SK-N-SH (cell line): ENCODE measurements around the gene ACIN1. TPM values are rescaled to one million over a fixed set of nuclear protein-coding genes. Genes with fewer than 3 reads are reported as not detected.
"Not testable (repeated sequence)": the region's sequence is repeated elsewhere in the genome, so short reads cannot be mapped to it uniquely, and the experiment has no call there.

ENCODE experiments used
- CTCF ChIA-PET: fragments of 300-600, 350-600 bp; formaldehyde crosslinking; extraction: SDS; loops from one replicate; lab custom pipeline; 2021; lab: Yijun Ruan, JAX
- POLR2A ChIA-PET: fragments of 350-600 bp; sonication (Branson Sonifier 250); formaldehyde crosslinking; extraction: SDS; loops from one replicate; lab custom pipeline; 2020; ENCODE audit warnings: antibody characterized with exemption, inconsistent platforms; lab: Yijun Ruan, JAX
- DNase-seq: peaks from one replicate; pipeline ENCODE4 v3.0.0; 2012
- H2AFZ ChIP-seq: fragments of 200-600 bp; sonication (generic); 2 replicates; pipeline ENCODE4 v1.8.1; 2016; ENCODE audit warnings: antibody characterized with exemption, mild to moderate bottlenecking, low read depth
- H3F3A ChIP-seq: fragments of 200-600 bp; sonication (generic); replicated peaks from 2 replicates; pipeline ENCODE3; 2016; ENCODE audit warnings: antibody characterized with exemption, mild to moderate bottlenecking; ENCODE audit not compliant: insufficient read depth
- H3K27ac ChIP-seq, 2 experiments: fragments of 200-500 bp in 1 of 2; fragments of 200-600 bp in 1 of 2; sonication (Bioruptor generic) in 1 of 2; sonication (generic), shearing (Covaris generic) in 1 of 2; 2 replicates each; pipeline versions ENCODE4 v1.5.1 to v1.6.1; 2014 to 2016; ENCODE audit warnings: low read depth in 2 of 2, inconsistent platforms in 1 of 2, low read length in 1 of 2, mild to moderate bottlenecking in 1 of 2, mixed read lengths in 1 of 2
- H3K27me3 ChIP-seq: fragments of 200-600 bp; sonication (generic), shearing (Covaris generic); 2 replicates; pipeline ENCODE4 v1.6.1; 2016; ENCODE audit warnings: mixed run types; ENCODE audit not compliant: insufficient read depth
- H3K36me3 ChIP-seq, 2 experiments: fragments of 200-500 bp in 1 of 2; fragments of 200-600 bp in 1 of 2; sonication (Bioruptor generic) in 1 of 2; sonication (generic) in 1 of 2; replicated peaks in 1 of 2; 2 replicates each; pipeline versions ENCODE3 to v1.5.1; 2014 to 2016; ENCODE audit warnings: low read length in 1 of 2, mild to moderate bottlenecking in 1 of 2; ENCODE audit not compliant: insufficient read depth in 2 of 2, control insufficient read depth in 1 of 2
- H3K4me1 ChIP-seq, 2 experiments: fragments of 200-500 bp in 1 of 2; fragments of 200-600 bp in 1 of 2; sonication (Bioruptor generic) in 1 of 2; sonication (generic), shearing (Covaris generic) in 1 of 2; 2 replicates each; pipeline versions ENCODE4 v1.5.1 to v1.6.1; 2014 to 2016; ENCODE audit warnings: low read depth in 1 of 2, low read length in 1 of 2, mixed run types in 1 of 2; ENCODE audit not compliant: insufficient read depth in 2 of 2, control insufficient read depth in 1 of 2
- H3K4me2 ChIP-seq: fragments of 200-600 bp; sonication (generic), shearing (Covaris generic); 2 replicates; pipeline ENCODE4 v1.6.1; 2017; ENCODE audit warnings: mixed run types
- H3K4me3 ChIP-seq, 2 experiments: fragments of 200-500 bp in 1 of 2; fragments of 200-600 bp in 1 of 2; sonication (Bioruptor generic) in 1 of 2; sonication (generic), shearing (Covaris generic) in 1 of 2; 2 replicates each; pipeline versions ENCODE4 v1.5.1 to v1.8.1; 2014 to 2016; ENCODE audit warnings: low read depth in 2 of 2, inconsistent platforms in 1 of 2, low read length in 1 of 2, mild to moderate bottlenecking in 1 of 2, mixed read lengths in 1 of 2, moderate library complexity in 1 of 2
- H3K79me2 ChIP-seq: fragments of 200-600 bp; sonication (generic); 2 replicates; pipeline ENCODE4 v1.8.1; 2017; ENCODE audit warnings: mild to moderate bottlenecking; ENCODE audit not compliant: insufficient read depth
- H3K9ac ChIP-seq: fragments of 200-600 bp; sonication (generic); 2 replicates; pipeline ENCODE4 v1.6.1; 2017; ENCODE audit warnings: mixed run types
- H3K9me2 ChIP-seq: fragments of 200-600 bp; sonication (generic); 2 replicates; pipeline ENCODE4 v1.6.1; 2017; ENCODE audit warnings: mixed run types
- H3K9me3 ChIP-seq: fragments of 200-600 bp; sonication (generic); 2 replicates; pipeline ENCODE4 v1.6.1; 2017; ENCODE audit warnings: mixed run types, mild to moderate bottlenecking, moderate library complexity
- H4K20me1 ChIP-seq: fragments of 200-600 bp; sonication (generic); 2 replicates; pipeline ENCODE4 v1.6.1; 2017; ENCODE audit warnings: mild to moderate bottlenecking, mixed run types; ENCODE audit not compliant: insufficient read depth
- ELF1 ChIP-seq: IDR thresholded peaks from 2 replicates; pipeline ENCODE4 v1.4.0; 2012
- EZH2phosphoT487 ChIP-seq: fragments of 200-600 bp; sonication (generic); IDR thresholded peaks from 2 replicates; pipeline ENCODE4 v1.6.1; 2017; ENCODE audit warnings: low read depth, mixed run types, mild to moderate bottlenecking, antibody characterized with exemption, moderate library complexity, borderline replicate concordance
- FOXJ3 ChIP-seq: sonication (generic); formaldehyde crosslinking; IDR thresholded peaks from 2 replicates; pipeline ENCODE4 v1.5.1; 2020; ENCODE audit warnings: mild to moderate bottlenecking, missing genetic modification reagents
- GATA2 ChIP-seq: sonication (generic); formaldehyde crosslinking; IDR thresholded peaks from 2 replicates; pipeline ENCODE4 v1.5.0; 2020; ENCODE audit warnings: mild to moderate bottlenecking, missing genetic modification reagents
- IRF3 ChIP-seq: fragments of 150-350 bp; IDR thresholded peaks from 2 replicates; pipeline ENCODE4 v1.6.1; 2016; ENCODE audit warnings: mild to moderate bottlenecking, low read depth, low read length
- JUND ChIP-seq: IDR thresholded peaks from 2 replicates; pipeline ENCODE4 v1.4.0; 2012
- NRF1 ChIP-seq: IDR thresholded peaks from 2 replicates; pipeline ENCODE4 v1.6.1; 2012; ENCODE audit warnings: low read depth, mild to moderate bottlenecking, low read length
- PBX3 ChIP-seq: IDR thresholded peaks from 2 replicates; pipeline ENCODE4; 2012
- POLR2AphosphoS5 ChIP-seq: IDR thresholded peaks from 2 replicates; pipeline ENCODE4 v1.6.1; 2012; ENCODE audit warnings: low read depth, low read length
- RCOR1 ChIP-seq: fragments of 150-350 bp; IDR thresholded peaks from 2 replicates; pipeline ENCODE4 v1.6.1; 2017; ENCODE audit warnings: antibody characterized with exemption, low read length
- RFX5 ChIP-seq: IDR thresholded peaks from 2 replicates; pipeline ENCODE4 v1.6.1; 2012; ENCODE audit warnings: mild to moderate bottlenecking, improper control_type of control experiment, low read length
- SIN3A ChIP-seq: IDR thresholded peaks from 2 replicates; pipeline ENCODE4 v1.6.1; 2012; ENCODE audit warnings: low read depth, mild to moderate bottlenecking, low read length, moderate library complexity, borderline replicate concordance
- SMC3 ChIP-seq: IDR thresholded peaks from 2 replicates; pipeline ENCODE4 v1.6.1; 2012; ENCODE audit warnings: low read depth, low read length, improper control_type of control experiment
- TAF1 ChIP-seq: IDR thresholded peaks from 2 replicates; pipeline ENCODE4 v1.6.1; 2012; ENCODE audit warnings: low read depth, mild to moderate bottlenecking, low read length, moderate library complexity, borderline replicate concordance
- TEAD4 ChIP-seq: IDR thresholded peaks from 2 replicates; pipeline ENCODE4 v1.4.0; 2012; ENCODE audit warnings: mild to moderate bottlenecking, borderline replicate concordance; ENCODE audit not compliant: insufficient read depth
- USF1 ChIP-seq: IDR thresholded peaks from 2 replicates; pipeline ENCODE4 v1.4.0; 2012; ENCODE audit warnings: low read depth, borderline replicate concordance
- YY1 ChIP-seq: IDR thresholded peaks from 2 replicates; pipeline ENCODE4 v1.4.0; 2012; ENCODE audit warnings: low read depth, mild to moderate bottlenecking
- ZBTB33 ChIP-seq: IDR thresholded peaks from 2 replicates; pipeline ENCODE4 v1.4.0; 2012; ENCODE audit warnings: low read depth, borderline replicate concordance
- WGBS: methylation state at CpG from one replicate; pipeline ENCODE4 v1.1.6; 2017; ENCODE audit warnings: low lambda C conversion rate; 5-methylcytosine and 5-hydroxymethylcytosine counted together
- polyA plus RNA-seq, 3 experiments: library from polyadenylated mRNA; depleted of rRNA; stranded (reverse); fragments of >200 nt; gene quantifications; 2 replicates each; pipeline ENCODE4 v1.2.3, GENCODE V29; 2012
- TF ChIP-seq, protein P1 (sequence below): IDR thresholded peaks from 2 replicates; pipeline ENCODE4 v1.4.0; 2012; ENCODE audit warnings: low read depth

The ACIN1 gene
- polyA plus RNA-seq, 1 of the 3 experiments (the other 2 are of a cell fraction), result 159 TPM

- no peak for DNase-seq
- H3K4me1 ChIP-seq, result peaks cover 3 to 11% of the 10 kb centered on the region in 2 experiments; a peak in 2 of 4 replicates
- no peak overlapping the region for H3K4me3 ChIP-seq
- no peaks in the 10 kb centered on the region for H3K9me2 ChIP-seq
- ChIA-PET CTCF (interaction anchor here (0.6 to 3.6 kb wide), 10 partner anchors 8 to 60 kb away, joined by 3 to 18 read pairs (median 6); partner anchors contain the start of gene CDH24), POLR2A (interaction anchor here (0.7 to 1.7 kb wide), 3 partner anchors 10 to 18 kb away, joined by 3 to 6 read pairs (median 6); partner anchors contain the start of gene PSMB5)
- H3K79me2 ChIP-seq, result no peaks in the 10 kb centered on the region
- H3K9me3 ChIP-seq, result no peaks in the 10 kb centered on the region
- H3K27ac ChIP-seq, result no peak overlapping the region
- no peak overlapping the region for H3K9ac ChIP-seq
- H4K20me1 ChIP-seq, result no peaks in the 10 kb centered on the region
- H3K36me3 ChIP-seq, result no peaks in the 10 kb centered on the region
- H3F3A ChIP-seq, result peaks cover 3% of the 10 kb centered on the region
- no peak for TF ChIP-seq TAF1
- no peak for TF ChIP-seq ELF1
- TF ChIP-seq POLR2AphosphoS5, result no peak
- H2AFZ ChIP-seq, result no peak overlapping the region
- no peaks in the 10 kb centered on the region for H3K27me3 ChIP-seq
- WGBS, result 80% methylated on average over 5 of the region's 5 CpGs
- no peak overlapping the region for H3K4me2 ChIP-seq
Measured at GRCh38 chr14:23017091-23017490, 77.8 kb downstream of the ACIN1 start.

DNA sequence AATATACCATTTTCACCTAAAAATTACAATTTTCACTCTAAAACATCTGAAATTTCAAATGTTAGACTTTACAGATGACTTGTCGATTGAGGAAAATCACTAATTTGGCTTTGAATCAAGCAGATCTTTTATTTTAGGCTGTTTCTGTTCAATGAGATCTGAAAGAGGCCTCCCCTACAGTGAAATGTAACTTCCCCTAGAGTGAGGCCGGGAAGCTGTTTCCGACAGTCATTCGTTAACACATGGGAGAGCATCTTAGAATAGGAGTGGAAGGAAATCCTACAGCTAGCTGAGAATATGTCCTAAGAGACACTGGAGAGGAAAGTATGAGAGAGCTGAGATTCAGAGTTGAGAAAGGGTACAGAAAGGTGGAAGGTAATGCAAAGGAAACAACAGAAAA is 79.3 kb downstream of the ACIN1 start:
- POLR2A ChIA-PET, result interaction anchor here (1.7 kb wide), 1 partner anchor 9 kb away, joined by 6 read pairs; no protein-coding TSS in a partner anchor
- Histone ChIP-seq H3K4me3 (no peak overlapping the region), H3K4me1 (peaks cover 0 to 11% of the 10 kb centered on the region in 2 experiments; a peak in 1 of 4 replicates), H3K27ac (no peak overlapping the region), H3K9ac (no peak overlapping the region), H3K79me2 (no peaks in the 10 kb centered on the region), H3K9me3 (no peaks in the 10 kb centered on the region), H3F3A (peaks cover 11% of the 10 kb centered on the region), H3K9me2 (no peaks in the 10 kb centered on the region), H3K27me3 (no peaks in the 10 kb centered on the region), H4K20me1 (no peaks in the 10 kb centered on the region), H3K36me3 (no peaks in the 10 kb centered on the region), H3K4me2 (no peak overlapping the region), H2AFZ (no peak overlapping the region)
- CTCF ChIA-PET, result interaction anchor here (0.8 to 3.6 kb wide), 11 partner anchors 9 to 53 kb away, joined by 3 to 18 read pairs (median 4); partner anchors contain the start of genes AJUBA and CDH24
- 96% methylated on average over 4 of the region's 4 CpGs for WGBS
- DNase-seq, result no peak
- TF ChIP-seq SIN3A (no peak), SMC3 (no peak), USF1 (no peak), FOXJ3 (CRISPR knock-in tag) (no peak), RFX5 (no peak), TAF1 (no peak), RCOR1 (no peak), PBX3 (no peak), NRF1 (no peak), YY1 (no peak), IRF3 (no peak), ZBTB33 (no peak), EZH2phosphoT487 (no peak), TEAD4 (no peak), JUND (no peak), GATA2 (CRISPR knock-in tag) (no peak)
- TF ChIP-seq, protein P1, sequence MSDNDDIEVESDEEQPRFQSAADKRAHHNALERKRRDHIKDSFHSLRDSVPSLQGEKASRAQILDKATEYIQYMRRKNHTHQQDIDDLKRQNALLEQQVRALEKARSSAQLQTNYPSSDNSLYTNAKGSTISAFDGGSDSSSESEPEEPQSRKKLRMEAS, result no peak

DNA sequence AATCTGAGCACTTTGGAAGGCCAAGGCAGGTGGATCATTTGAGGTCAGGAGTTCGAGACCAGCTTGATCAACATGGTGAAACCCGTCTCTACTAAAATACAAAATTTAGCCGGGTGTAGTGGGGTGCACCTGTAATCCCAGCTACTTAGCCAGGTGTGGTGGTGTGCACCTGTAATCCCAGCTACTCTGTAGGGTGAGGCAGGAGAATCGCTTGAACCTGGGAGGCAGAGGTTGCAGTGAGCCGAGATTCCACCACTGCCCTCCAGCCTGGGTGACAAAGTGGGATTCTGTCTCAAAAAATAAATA is 81.2 kb downstream of the ACIN1 start:
- H3K79me2 ChIP-seq, H3K27ac ChIP-seq, H3K9ac ChIP-seq, H3K9me2 ChIP-seq, H3K27me3 ChIP-seq, H2AFZ ChIP-seq, H3K4me3 ChIP-seq, H3K9me3 ChIP-seq, H3K36me3 ChIP-seq, POLR2A ChIA-PET, H3K4me2 ChIP-seq, H4K20me1 ChIP-seq, DNase-seq: not testable (repeated sequence)
- H3F3A ChIP-seq, result peaks cover 15% of the 10 kb centered on the region
- 92% methylated on average over 5 of the region's 5 CpGs for WGBS
- peaks cover 7 to 17% of the 10 kb centered on the region in 2 experiments; a peak in 3 of 4 replicates for H3K4me1 ChIP-seq
- CTCF ChIA-PET, result interaction anchor here (0.9 to 4.2 kb wide), 7 partner anchors 10 to 45 kb away, joined by 4 to 29 read pairs (median 4); partner anchors contain the start of gene AJUBA
